ENCODE results near the gene ZNF267.
"Not testable (repeated sequence)": the region's sequence is repeated elsewhere in the genome, so short reads cannot be mapped to it uniquely, and the experiment has no call there.

The ZNF267 gene

GRCh38 chr16:31873556-31874365 is at the start of gene ZNF267:
Gene ZNF267 (plus strand): TSS chr16:31873807. CDS start chr16:31873967, 160 bp downstream.
- TF ChIP-seq CTCF (conservative IDR thresholded peaks at IDR 0.05) = no peak
- TF ChIP-seq ZFX (IDR thresholded peaks at IDR 0.05) = peak; percentile 60
- H3K27ac ChIP-seq = peak within 1 kb of the TSS; percentile 95

GRCh38 chr16:31833047-31833446 is 40.6 kb upstream of the ZNF267 start:
- no peak for TF ChIP-seq CTCF (conservative IDR thresholded peaks at IDR 0.05)
- TF ChIP-seq ZFX (IDR thresholded peaks at IDR 0.05) = no peak
- H3K27ac ChIP-seq = no peak overlapping the region

GRCh38 chr16:31836396-31836795 is 37.2 kb upstream of the ZNF267 start:
- not testable (repeated sequence) for H3K27ac ChIP-seq

GRCh38 chr16:31842864-31843263 is 30.7 kb upstream of the ZNF267 start:
- TF ChIP-seq ZFX (IDR thresholded peaks at IDR 0.05) (no peak), CTCF (conservative IDR thresholded peaks at IDR 0.05) (no peak)
- H3K27ac ChIP-seq = no peak overlapping the region

GRCh38 chr16:31848572-31848971 is 25.0 kb upstream of the ZNF267 start:
- H3K27ac ChIP-seq = not testable (repeated sequence)

- H3K27ac ChIP-seq = no peak overlapping the region
- TF ChIP-seq CTCF (conservative IDR thresholded peaks at IDR 0.05) (no peak), ZFX (IDR thresholded peaks at IDR 0.05) (no peak)
Observed at GRCh38 chr16:31853291-31853690, 20.3 kb upstream of the ZNF267 start.

GRCh38 chr16:31860508-31860907 is 13.1 kb upstream of the ZNF267 start:
- TF ChIP-seq CTCF (conservative IDR thresholded peaks at IDR 0.05) (no peak), ZFX (IDR thresholded peaks at IDR 0.05) (no peak)

GRCh38 chr16:31861455-31861854 is 12.2 kb upstream of the ZNF267 start:
- H3K27ac ChIP-seq = no peak overlapping the region

More at GRCh38 chr16:31860508-31860907, 13.1 kb upstream of the ZNF267 start:
- H3K27ac ChIP-seq = no peak overlapping the region

More at GRCh38 chr16:31861455-31861854, 12.2 kb upstream of the ZNF267 start:
- no peak for TF ChIP-seq ZFX (IDR thresholded peaks at IDR 0.05)
- TF ChIP-seq CTCF (conservative IDR thresholded peaks at IDR 0.05) = no peak

All from C4-2B (cell line).